Endodermal cell (in vitro differentiated cells): ENCODE measurements around the gene EML5. TPM values are rescaled to one million over a fixed set of nuclear protein-coding genes. Genes with fewer than 3 reads are reported as not detected.
A peak's percentile ranks its signal among the peaks of the same experiment; 100 is the strongest.

Experiments
- DNase-seq: peaks from one replicate; pipeline ENCODE4 v3.0.0-alpha.2; 2017
- H3K27ac ChIP-seq: 2 replicates; pipeline ENCODE4 v1.5.1; 2013; ENCODE audit warnings: mild to moderate bottlenecking, low read depth, low read length, moderate library complexity
- H3K27me3 ChIP-seq: 2 replicates; pipeline ENCODE4 v1.6.1; 2013; ENCODE audit warnings: mild to moderate bottlenecking, low read length, moderate library complexity; ENCODE audit not compliant: insufficient read depth, control insufficient read depth, poor library complexity, severe bottlenecking
- H3K36me3 ChIP-seq: 2 replicates; pipeline ENCODE4 v1.7.0; 2013; ENCODE audit warnings: mild to moderate bottlenecking, low read length, moderate library complexity; ENCODE audit not compliant: control insufficient read depth, insufficient read depth
- H3K4me1 ChIP-seq: one replicate; pipeline ENCODE4 v1.7.0; 2013; ENCODE audit warnings: low read length; ENCODE audit not compliant: control insufficient read depth, insufficient read depth
- H3K4me3 ChIP-seq: 2 replicates; pipeline ENCODE4 v1.5.1; 2013; ENCODE audit warnings: mild to moderate bottlenecking, low read length, moderate library complexity
- H3K9ac ChIP-seq: 2 replicates; pipeline ENCODE4 v1.6.1; 2013; ENCODE audit warnings: mild to moderate bottlenecking, low read length, moderate library complexity; ENCODE audit not compliant: poor library complexity, severe bottlenecking; ENCODE audit errors: extremely low read depth
- H3K9me3 ChIP-seq: 2 replicates; pipeline ENCODE4 v1.6.1; 2013; ENCODE audit warnings: mild to moderate bottlenecking, low read length, moderate library complexity; ENCODE audit not compliant: control insufficient read depth
- H3K27ac Mint-ChIP-seq: 2 replicates; pipeline ENCODE4 v1.8.0; 2020; ENCODE audit warnings: mixed read lengths
- H3K27me3 Mint-ChIP-seq: 2 replicates; pipeline ENCODE4 v1.8.0; 2021; ENCODE audit warnings: mild to moderate bottlenecking, mixed read lengths; ENCODE audit not compliant: insufficient read depth
- H3K36me3 Mint-ChIP-seq: 2 replicates; pipeline ENCODE4 v1.8.0; 2020; ENCODE audit warnings: low read depth, mixed read lengths
- H3K4me1 Mint-ChIP-seq: 2 replicates; pipeline ENCODE4 v1.8.0; 2020; ENCODE audit warnings: mixed read lengths
- H3K4me3 Mint-ChIP-seq: 2 replicates; pipeline ENCODE4 v1.8.0; 2020; ENCODE audit warnings: mild to moderate bottlenecking, moderate library complexity, mixed read lengths
- H3K9me3 Mint-ChIP-seq: 2 replicates; pipeline ENCODE4 v1.8.0; 2020; ENCODE audit warnings: mild to moderate bottlenecking, mixed read lengths
- CTCF ChIP-seq: fragments of 200-600 bp; sonication (generic); conservative IDR thresholded peaks from 2 replicates; pipeline ENCODE4 v1.5.0; 2021; ENCODE audit warnings: antibody characterized with exemption, mild to moderate bottlenecking
- WGBS, 2 experiments: methylation state at CpG; one replicate each; pipeline versions ENCODE4 v1.1.5 to v1.1.7; 2013; ENCODE audit warnings: missing lambda C conversion rate in 2 of 2, mixed read lengths in 1 of 2; ENCODE audit not compliant: insufficient coverage in 1 of 2, insufficient read length in 1 of 2; 5-methylcytosine and 5-hydroxymethylcytosine counted together
- total RNA-seq, 2 donors: library from RNA; stranded (reverse); fragmentation: NEBNext Ultra II Directional in 1 of 2; extraction: Animal tissue kit (Norgen Biotek cat#: 25700) in 1 of 2; gene quantifications; 2 replicates in 1 of 2; 3 replicates in 1 of 2; pipeline ENCODE4 v1.2.1, GENCODE V29; 2021

Gene EML5
- total RNA-seq, 2 donors from 2014 or later, result 1.7 to 2.3 TPM

- H3K4me3 Mint-ChIP-seq, result no peak overlapping the region
- H3K27ac ChIP-seq, result no peak overlapping the region
- H3K9me3 ChIP-seq, result no peaks in the 10 kb centered on the region
- no peak for DNase-seq
- TF ChIP-seq CTCF, result peak; percentile 56
- H3K36me3 ChIP-seq, result no peaks in the 10 kb centered on the region
- H3K27me3 ChIP-seq, result no peaks in the 10 kb centered on the region
- H3K36me3 Mint-ChIP-seq, result peaks cover 1% of the 10 kb centered on the region
- H3K9ac ChIP-seq, result no peak overlapping the region
- H3K4me1 ChIP-seq, result no peaks in the 10 kb centered on the region
- peaks cover 12% of the 10 kb centered on the region for H3K9me3 Mint-ChIP-seq
- no peaks in the 10 kb centered on the region for H3K27me3 Mint-ChIP-seq
- no peak overlapping the region for H3K27ac Mint-ChIP-seq
- no peaks in the 10 kb centered on the region for H3K4me1 Mint-ChIP-seq
- H3K4me3 ChIP-seq, result no peak overlapping the region
Observed at GRCh38 chr14:88729159-88729558, 63.6 kb downstream of the EML5 start.

GRCh38 chr14:88727057-88727456 lies 65.7 kb downstream of the EML5 start:
- Histone ChIP-seq H3K9ac (no peak overlapping the region), H3K4me1 (no peaks in the 10 kb centered on the region), H3K36me3 (no peaks in the 10 kb centered on the region), H3K27me3 (no peaks in the 10 kb centered on the region), H3K4me3 (no peak overlapping the region), H3K27ac (no peak overlapping the region), H3K9me3 (no peaks in the 10 kb centered on the region)
- Mint-ChIP-seq H3K9me3 (peaks cover 6% of the 10 kb centered on the region), H3K4me3 (no peak overlapping the region), H3K27me3 (no peaks in the 10 kb centered on the region), H3K36me3 (no peaks in the 10 kb centered on the region), H3K27ac (no peak overlapping the region), H3K4me1 (no peaks in the 10 kb centered on the region)
- no peak for DNase-seq
- WGBS, 2 experiments, result 86 to 96% methylated on average over 1 to 4 of the region's 4 CpGs
- no peak for TF ChIP-seq CTCF

GRCh38 chr14:88710709-88711108 lies 82.0 kb downstream of the EML5 start:
- H3K9ac ChIP-seq, result no peak overlapping the region
- H3K4me1 ChIP-seq, result no peaks in the 10 kb centered on the region
- no peaks in the 10 kb centered on the region for H3K36me3 ChIP-seq
- H3K27me3 Mint-ChIP-seq, result peaks cover 30% of the 10 kb centered on the region
- H3K9me3 ChIP-seq, result peaks cover 15% of the 10 kb centered on the region
- no peak for TF ChIP-seq CTCF
- H3K27ac Mint-ChIP-seq, result no peak overlapping the region
- WGBS, 2 experiments, result 100% methylated on average over 1 of the region's 2 CpGs; no CpG with 5 or more reads in 1 of the 2 experiments
- no peak overlapping the region for H3K4me3 Mint-ChIP-seq
- no peaks in the 10 kb centered on the region for H3K36me3 Mint-ChIP-seq
- no peak overlapping the region for H3K27ac ChIP-seq
- no peaks in the 10 kb centered on the region for H3K4me1 Mint-ChIP-seq
- no peak overlapping the region for H3K4me3 ChIP-seq
- no peaks in the 10 kb centered on the region for H3K9me3 Mint-ChIP-seq
- no peak for DNase-seq
- no peaks in the 10 kb centered on the region for H3K27me3 ChIP-seq
